HepG2 (cell line): ENCODE measurements around the gene ZNF621. TPM values are rescaled to one million over a fixed set of nuclear protein-coding genes. Genes with fewer than 3 reads are reported as not detected.

ENCODE experiments used
- ATAC-seq: fragments of 200-7000 bp; cut with Tn5 transposase; 3 replicates; pipeline ENCODE4 v1.9.1; 2020; ENCODE audit warnings: mild to moderate bottlenecking, moderate library complexity
- BruUV-seq: library from RNA; stranded (reverse); fragments of 400-500 nt; replicated peaks from 2 replicates; lab custom pipeline; 2021; lab: Mats Ljungman, UMichigan
- CTCF ChIA-PET: fragments of 300-600 bp; formaldehyde crosslinking; extraction: SDS; loops from one replicate; lab custom pipeline; 2021; ENCODE audit warnings: low total read pairs, inconsistent platforms, low intra/inter-chr PET ratio; lab: Yijun Ruan, JAX
- POLR2A ChIA-PET: fragments of 350-600 bp; sonication (Branson Sonifier 250); formaldehyde crosslinking; loops from one replicate; lab custom pipeline; 2020; ENCODE audit warnings: antibody characterized with exemption, inconsistent platforms; lab: Yijun Ruan, JAX
- DNase-seq: peaks from one replicate; pipeline ENCODE4 v3.0.0-alpha.2; 2015; ENCODE audit warnings: low spot score
- FAIRE-seq: peaks from 3 replicates; lab custom pipeline; 2011; peaks lifted over from hg19 to GRCh38; lab: Jason Lieb, UNC
- H2AFZ ChIP-seq: one replicate; pipeline ENCODE4 v1.6.1; 2011; ENCODE audit warnings: low read length, inconsistent platforms
- H3K27ac ChIP-seq: fragments of 300-600 bp; 3 replicates; pipeline ENCODE4 v1.8.0; 2011; ENCODE audit warnings: mixed run types, mild to moderate bottlenecking, mixed read lengths, low read length, inconsistent platforms; ENCODE audit not compliant: insufficient read depth; ENCODE audit errors: extremely low read length
- H3K27me3 ChIP-seq, 2 experiments: fragments of 200-600 bp in 1 of 2; 2 replicates in 1 of 2; 3 replicates in 1 of 2; pipeline versions ENCODE4 v1.6.0 to v1.8.0; 2011; ENCODE audit warnings: low read length in 2 of 2, mild to moderate bottlenecking in 2 of 2, moderate library complexity in 2 of 2, inconsistent platforms in 1 of 2; ENCODE audit not compliant: insufficient read depth in 2 of 2, control insufficient read depth in 1 of 2
- H3K36me3 ChIP-seq, 2 experiments: fragments of 200-600 bp in 1 of 2; replicated peaks in 1 of 2; 2 replicates in 1 of 2; 3 replicates in 1 of 2; pipeline versions ENCODE4 v1.5.1 to v1.8.0; 2011; ENCODE audit warnings: low read length in 2 of 2, inconsistent platforms in 1 of 2; ENCODE audit not compliant: insufficient read depth in 2 of 2, control insufficient read depth in 1 of 2
- H3K4me1 ChIP-seq: 2 replicates; pipeline ENCODE4 v1.5.1; 2012; ENCODE audit warnings: low read length, inconsistent platforms; ENCODE audit not compliant: insufficient read depth
- H3K4me2 ChIP-seq: 2 replicates; pipeline ENCODE4 v1.6.0; 2011; ENCODE audit warnings: low read depth, low read length, inconsistent platforms
- H3K4me3 ChIP-seq, 3 experiments: fragments of 200-600 bp in 1 of 3; sonication (generic), shearing (Covaris generic) in 1 of 3; replicated peaks in 1 of 3; 2 replicates each; pipeline ENCODE4 v1.5.1; 2011 to 2016; ENCODE audit warnings: low read length in 3 of 3, inconsistent platforms in 2 of 3, low read depth in 2 of 3, mild to moderate bottlenecking in 2 of 3, control low read depth in 1 of 3, mixed read lengths in 1 of 3; ENCODE audit not compliant: insufficient read depth in 1 of 3
- H3K79me2 ChIP-seq: one replicate; pipeline ENCODE4 v1.6.1; 2011; ENCODE audit warnings: low read length, inconsistent platforms; ENCODE audit not compliant: insufficient read depth
- H3K9ac ChIP-seq: 2 replicates; pipeline ENCODE4 v1.6.0; 2011; ENCODE audit warnings: mild to moderate bottlenecking, low read depth, low read length, inconsistent platforms; ENCODE audit not compliant: insufficient read depth
- H3K9me3 ChIP-seq: 2 replicates; pipeline ENCODE4 v1.5.1; 2012; ENCODE audit warnings: mild to moderate bottlenecking, low read length
- H4K20me1 ChIP-seq: 2 replicates; pipeline ENCODE4 v1.6.0; 2011; ENCODE audit warnings: inconsistent platforms, mild to moderate bottlenecking, low read length, moderate library complexity; ENCODE audit not compliant: insufficient read depth
- CREB3 ChIP-seq: sonication (generic); formaldehyde crosslinking; IDR thresholded peaks from 2 replicates; pipeline ENCODE4 v1.5.0; 2020; ENCODE audit warnings: missing genetic modification reagents
- ELK4 ChIP-seq: sonication (generic); formaldehyde crosslinking; IDR thresholded peaks from 2 replicates; pipeline ENCODE4 v1.9.0; 2021; ENCODE audit warnings: missing genetic modification reagents, borderline replicate concordance
- IRF2 ChIP-seq: IDR thresholded peaks from 2 replicates; pipeline ENCODE4 v1.6.1; 2018; ENCODE audit warnings: missing genetic modification reagents, missing compliant biosample characterization
- ISL2 ChIP-seq: sonication (generic); formaldehyde crosslinking; IDR thresholded peaks from 2 replicates; pipeline ENCODE4 v1.5.0; 2020; ENCODE audit warnings: missing genetic modification reagents
- JUNB ChIP-seq: sonication (generic); formaldehyde crosslinking; IDR thresholded peaks from 2 replicates; pipeline ENCODE4 v1.8.0; 2022; ENCODE audit warnings: missing genetic modification reagents, mild to moderate bottlenecking, borderline replicate concordance
- MED13 ChIP-seq: sonication (generic); formaldehyde crosslinking; IDR thresholded peaks from 2 replicates; pipeline ENCODE4 v1.5.0; 2020; ENCODE audit warnings: missing genetic modification reagents
- MEIS2 ChIP-seq: sonication (generic); formaldehyde crosslinking; IDR thresholded peaks from 2 replicates; pipeline ENCODE4 v1.9.0; 2021; ENCODE audit warnings: mild to moderate bottlenecking, missing genetic modification reagents
- NFKB2 ChIP-seq: sonication (generic); formaldehyde crosslinking; IDR thresholded peaks from 2 replicates; pipeline ENCODE4 v1.4.0; 2020; ENCODE audit warnings: missing genetic modification reagents, borderline replicate concordance
- NONO ChIP-seq, 2 experiments: fragments of 450-650 bp in 1 of 2; sonication (generic) in 1 of 2; formaldehyde crosslinking in 1 of 2; IDR thresholded peaks in 1 of 2; conservative IDR thresholded peaks in 1 of 2; 2 replicates each; pipeline versions ENCODE4 v1.6.1 to v1.8.0; 2017 to 2022; ENCODE audit warnings: mild to moderate bottlenecking in 1 of 2, missing genetic modification reagents in 1 of 2, moderate library complexity in 1 of 2
- NR3C1 ChIP-seq: sonication (generic); formaldehyde crosslinking; IDR thresholded peaks from 2 replicates; pipeline ENCODE4 v1.4.0; 2020; ENCODE audit warnings: missing genetic modification reagents
- PRDM15 ChIP-seq: sonication (generic); formaldehyde crosslinking; IDR thresholded peaks from 2 replicates; pipeline ENCODE4 v1.4.0; 2020; ENCODE audit warnings: missing genetic modification reagents
- THAP11 ChIP-seq: IDR thresholded peaks from 2 replicates; pipeline ENCODE4 v1.6.1; 2016; ENCODE audit warnings: missing biosample characterization, missing genetic modification reagents
- ZNF362 ChIP-seq: sonication (generic); formaldehyde crosslinking; IDR thresholded peaks from 2 replicates; pipeline ENCODE4 v1.4.0; 2020; ENCODE audit warnings: missing genetic modification reagents, mild to moderate bottlenecking, borderline replicate concordance
- ZNF430 ChIP-seq: sonication (generic); formaldehyde crosslinking; IDR thresholded peaks from 2 replicates; pipeline ENCODE4 v1.9.0; 2021; ENCODE audit warnings: mild to moderate bottlenecking, missing genetic modification reagents
- WGBS: methylation state at CpG from one replicate; pipeline ENCODE4 v1.1.6; 2017; ENCODE audit warnings: low lambda C conversion rate; 5-methylcytosine and 5-hydroxymethylcytosine counted together
- in situ Hi-C: cut with HindIII; loops from 2 replicates; pipeline ENCODE4 v1.10.0; 2017; ENCODE audit warnings: low pct_unique_long_range_greater_than_20kb; ENCODE audit not compliant: extremely low pct_ligation_motif_present
- intact Hi-C: fragments of 100-400 bp; cut with micrococcal nuclease; formaldehyde crosslinking; loops from one replicate; pipeline ENCODE4 v1.10.0; 2022; ENCODE audit not compliant: unreplicated experiment
- polyA plus RNA-seq, 8 experiments: library from polyadenylated mRNA; depleted of rRNA in 3 of 8; stranded (reverse) in 7 of 8; unstranded in 1 of 8; fragments of >200 nt; fragmentation: Illumina TruSeq in 4 of 8; extraction: Trizol in 4 of 8; gene quantifications; 2 replicates each; pipeline versions ENCODE4 v1.2.1 to v1.2.3, GENCODE V29; 2011 to 2016; ENCODE audit warnings: low read depth in 4 of 8, missing spikeins in 1 of 8, mixed read lengths in 1 of 8; ENCODE audit not compliant: insufficient read depth in 1 of 8
- total RNA-seq, 5 experiments: library from RNA; depleted of rRNA; stranded (reverse); fragments of >200 nt; fragmentation: Illumina TruSeq; extraction: Trizol; gene quantifications; 2 replicates each; pipeline ENCODE4 v1.2.3, GENCODE V29; 2016; ENCODE audit warnings: low read depth in 1 of 5

ZNF621 gene
- total and polyA plus RNA-seq, 2 of the 13 experiments (the other 11 are each of a cell fraction or from before 2014, with no cell fraction given): 13.2 to 14.9 TPM

GRCh38 chr3:40566694-40567093 is 41.9 kb downstream of the ZNF621 start:
- Histone ChIP-seq H3K27me3 (no peaks in the 10 kb centered on the region), H3K27ac (no peak overlapping the region), H3K79me2 (no peaks in the 10 kb centered on the region), H3K9ac (no peak overlapping the region), H2AFZ (no peak overlapping the region), H4K20me1 (no peaks in the 10 kb centered on the region), H3K4me3 (no peak overlapping the region), H3K4me1 (no peaks in the 10 kb centered on the region), H3K9me3 (no peaks in the 10 kb centered on the region), H3K36me3 (no peaks in the 10 kb centered on the region), H3K4me2 (no peak overlapping the region)
- no TSS peak for BruUV-seq
- ATAC-seq (no peak), FAIRE-seq (no peak), DNase-seq (no peak)
- ChIA-PET POLR2A (no interaction called here), CTCF (no interaction called here)
- in situ Hi-C loops: no loop called here
- 17% methylated on average over 4 of the region's 4 CpGs for WGBS
- TF ChIP-seq ZNF430 (CRISPR knock-in tag): no peak
- no peak for TF ChIP-seq JUNB (CRISPR knock-in tag)
- TF ChIP-seq NFKB2 (CRISPR knock-in tag): no peak
- TF ChIP-seq NR3C1 (CRISPR knock-in tag): no peak
- no peak for TF ChIP-seq ISL2 (CRISPR knock-in tag)
- TF ChIP-seq NONO (IDR thresholded peaks at IDR 0.05): no peak
- no peak for TF ChIP-seq NONO (CRISPR knock-in tag; conservative IDR thresholded peaks at IDR 0.05)
- TF ChIP-seq PRDM15 (CRISPR knock-in tag): no peak
- no peak for TF ChIP-seq MEIS2 (CRISPR knock-in tag)
- TF ChIP-seq IRF2 (CRISPR knock-in tag): no peak
- no peak for TF ChIP-seq THAP11 (CRISPR knock-in tag)
- no peak for TF ChIP-seq ZNF362 (CRISPR knock-in tag)
- no peak for TF ChIP-seq MED13 (CRISPR knock-in tag)
- no peak for TF ChIP-seq ELK4 (CRISPR knock-in tag)
- TF ChIP-seq CREB3 (CRISPR knock-in tag): no peak
- intact Hi-C loops: no loop called here
